ENCODE data around the gene CEP192.

DNA sequence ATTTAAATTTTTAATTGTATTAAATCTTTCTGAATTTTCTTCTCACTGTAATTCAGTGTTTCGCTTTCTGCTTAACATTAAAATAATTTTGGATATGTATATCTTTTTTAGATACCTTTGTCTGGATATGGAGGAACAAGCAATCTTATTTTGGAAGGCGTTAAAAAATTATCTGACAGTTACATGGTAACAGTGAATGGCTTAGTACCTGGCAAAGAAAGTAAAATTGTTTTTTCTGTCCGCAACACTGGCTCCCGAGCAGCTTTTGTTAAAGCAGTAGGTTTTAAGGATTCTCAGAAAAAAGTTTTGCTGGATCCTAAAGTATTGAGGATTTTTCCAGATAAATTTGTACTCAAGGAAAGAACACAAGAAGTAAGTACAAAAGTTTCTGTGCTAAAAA lies 95.7 kb downstream of the CEP192 start:
- TF ChIP-seq POLR2AphosphoS5 (IDR thresholded peaks at IDR 0.05; ENCODE audit: insufficient read depth in 1 of 2, low read depth in 1 of 2) (no peak), POLR2A (IDR thresholded peaks at IDR 0.05) (no peak)
- TF ChIP-seq, protein P1, sequence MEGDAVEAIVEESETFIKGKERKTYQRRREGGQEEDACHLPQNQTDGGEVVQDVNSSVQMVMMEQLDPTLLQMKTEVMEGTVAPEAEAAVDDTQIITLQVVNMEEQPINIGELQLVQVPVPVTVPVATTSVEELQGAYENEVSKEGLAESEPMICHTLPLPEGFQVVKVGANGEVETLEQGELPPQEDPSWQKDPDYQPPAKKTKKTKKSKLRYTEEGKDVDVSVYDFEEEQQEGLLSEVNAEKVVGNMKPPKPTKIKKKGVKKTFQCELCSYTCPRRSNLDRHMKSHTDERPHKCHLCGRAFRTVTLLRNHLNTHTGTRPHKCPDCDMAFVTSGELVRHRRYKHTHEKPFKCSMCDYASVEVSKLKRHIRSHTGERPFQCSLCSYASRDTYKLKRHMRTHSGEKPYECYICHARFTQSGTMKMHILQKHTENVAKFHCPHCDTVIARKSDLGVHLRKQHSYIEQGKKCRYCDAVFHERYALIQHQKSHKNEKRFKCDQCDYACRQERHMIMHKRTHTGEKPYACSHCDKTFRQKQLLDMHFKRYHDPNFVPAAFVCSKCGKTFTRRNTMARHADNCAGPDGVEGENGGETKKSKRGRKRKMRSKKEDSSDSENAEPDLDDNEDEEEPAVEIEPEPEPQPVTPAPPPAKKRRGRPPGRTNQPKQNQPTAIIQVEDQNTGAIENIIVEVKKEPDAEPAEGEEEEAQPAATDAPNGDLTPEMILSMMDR (IDR thresholded peaks at IDR 0.05): no peak

All from vagina (tissue), 2 donors.